OCI-LY7 (cell line): ENCODE measurements around the gene MAPK4.

Source experiments
- EZH2phosphoT487 ChIP-seq: fragments of 200-600 bp; sonication (generic); IDR thresholded peaks from 2 replicates; pipeline ENCODE4 v1.6.1; 2018; ENCODE audit warnings: low read depth, borderline replicate concordance, mild to moderate bottlenecking, mixed run types, antibody characterized with exemption, low read length, moderate library complexity, mixed read lengths
- TF ChIP-seq, protein P1 (sequence below): fragments of 200-600 bp; sonication (generic); conservative IDR thresholded peaks from 2 replicates; pipeline ENCODE4 v1.5.1; 2014; ENCODE audit warnings: mild to moderate bottlenecking, antibody characterized with exemption, low read length, moderate library complexity, mixed read lengths

DNA sequence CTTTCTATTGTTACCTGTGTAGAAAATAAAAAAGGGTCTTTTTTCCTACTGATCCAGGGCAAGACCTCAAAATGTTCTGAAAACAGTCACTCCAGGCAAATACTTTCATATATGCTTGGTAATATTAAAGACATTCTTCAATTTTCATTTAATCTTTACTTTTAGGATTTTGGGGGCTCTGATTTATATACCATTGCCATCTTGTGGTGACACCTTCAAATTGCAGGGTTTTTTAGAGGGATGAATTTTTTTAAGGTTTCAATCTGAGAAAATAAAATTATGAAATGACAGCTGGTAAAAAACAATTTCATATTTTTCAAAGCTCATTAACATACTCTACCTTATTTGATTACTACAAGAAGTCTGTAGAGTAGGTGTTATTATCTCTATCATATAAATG lies 26.8 kb downstream of the MAPK4 start:
- TF ChIP-seq, protein P1, sequence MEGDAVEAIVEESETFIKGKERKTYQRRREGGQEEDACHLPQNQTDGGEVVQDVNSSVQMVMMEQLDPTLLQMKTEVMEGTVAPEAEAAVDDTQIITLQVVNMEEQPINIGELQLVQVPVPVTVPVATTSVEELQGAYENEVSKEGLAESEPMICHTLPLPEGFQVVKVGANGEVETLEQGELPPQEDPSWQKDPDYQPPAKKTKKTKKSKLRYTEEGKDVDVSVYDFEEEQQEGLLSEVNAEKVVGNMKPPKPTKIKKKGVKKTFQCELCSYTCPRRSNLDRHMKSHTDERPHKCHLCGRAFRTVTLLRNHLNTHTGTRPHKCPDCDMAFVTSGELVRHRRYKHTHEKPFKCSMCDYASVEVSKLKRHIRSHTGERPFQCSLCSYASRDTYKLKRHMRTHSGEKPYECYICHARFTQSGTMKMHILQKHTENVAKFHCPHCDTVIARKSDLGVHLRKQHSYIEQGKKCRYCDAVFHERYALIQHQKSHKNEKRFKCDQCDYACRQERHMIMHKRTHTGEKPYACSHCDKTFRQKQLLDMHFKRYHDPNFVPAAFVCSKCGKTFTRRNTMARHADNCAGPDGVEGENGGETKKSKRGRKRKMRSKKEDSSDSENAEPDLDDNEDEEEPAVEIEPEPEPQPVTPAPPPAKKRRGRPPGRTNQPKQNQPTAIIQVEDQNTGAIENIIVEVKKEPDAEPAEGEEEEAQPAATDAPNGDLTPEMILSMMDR: peak; percentile 54; the same call in 1 of the 2 replicates
- TF ChIP-seq EZH2phosphoT487: no peak
